Measurements from ENCODE around the gene GPC6.
A peak's percentile ranks its signal among the peaks of the same experiment; 100 is the strongest.

The GPC6 gene

DNA sequence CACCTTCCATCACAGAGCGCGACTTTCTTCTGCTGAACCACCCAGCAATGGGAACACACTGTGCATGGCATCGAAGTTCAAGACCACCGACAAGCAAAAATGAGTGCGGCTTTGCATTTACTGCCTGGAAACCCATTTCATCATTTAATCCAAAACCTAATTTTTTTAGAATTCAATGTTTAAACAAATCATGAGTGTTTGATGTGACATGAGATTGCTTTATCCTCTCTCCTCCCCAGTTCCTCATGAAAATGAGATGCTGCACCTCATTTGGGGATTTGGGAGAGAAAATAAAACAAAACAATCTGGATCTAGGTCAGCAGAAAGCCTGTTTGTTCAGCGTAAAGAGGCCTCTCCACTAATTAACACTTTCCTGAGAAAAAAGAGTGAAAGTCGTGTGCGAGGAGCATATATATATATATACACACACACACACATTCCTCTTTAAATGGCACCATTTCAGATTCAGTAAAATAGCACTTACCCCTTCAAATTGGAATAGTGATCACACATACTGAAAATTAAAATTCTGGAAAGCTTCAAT lies 1126.6 kb downstream of the GPC6 start:
- H3K4me1 ChIP-seq (ENCODE audit: low read depth, poor library complexity, severe bottlenecking): no peaks in the 10 kb centered on the region
- no peak overlapping the region for H3K4me2 ChIP-seq
- no peak overlapping the region for H3K4me3 ChIP-seq (IDR thresholded peaks at IDR 0.05; ENCODE audit: insufficient read depth, low read depth, low read length)
- H3K79me2 ChIP-seq (ENCODE audit: insufficient read depth, low read depth): no peaks in the 10 kb centered on the region
- no peaks in the 10 kb centered on the region for H3K36me3 ChIP-seq (ENCODE audit: insufficient read depth)
- H3K27me3 ChIP-seq (ENCODE audit: insufficient read depth, low read depth): no peaks in the 10 kb centered on the region
- H3K27ac ChIP-seq: no peak overlapping the region
- no peaks in the 10 kb centered on the region for H4K20me1 ChIP-seq (ENCODE audit: insufficient read depth)
- no peak overlapping the region for H2AFZ ChIP-seq (ENCODE audit: low read depth)
- no peak overlapping the region for H3K9ac ChIP-seq
- TF ChIP-seq, protein P1, sequence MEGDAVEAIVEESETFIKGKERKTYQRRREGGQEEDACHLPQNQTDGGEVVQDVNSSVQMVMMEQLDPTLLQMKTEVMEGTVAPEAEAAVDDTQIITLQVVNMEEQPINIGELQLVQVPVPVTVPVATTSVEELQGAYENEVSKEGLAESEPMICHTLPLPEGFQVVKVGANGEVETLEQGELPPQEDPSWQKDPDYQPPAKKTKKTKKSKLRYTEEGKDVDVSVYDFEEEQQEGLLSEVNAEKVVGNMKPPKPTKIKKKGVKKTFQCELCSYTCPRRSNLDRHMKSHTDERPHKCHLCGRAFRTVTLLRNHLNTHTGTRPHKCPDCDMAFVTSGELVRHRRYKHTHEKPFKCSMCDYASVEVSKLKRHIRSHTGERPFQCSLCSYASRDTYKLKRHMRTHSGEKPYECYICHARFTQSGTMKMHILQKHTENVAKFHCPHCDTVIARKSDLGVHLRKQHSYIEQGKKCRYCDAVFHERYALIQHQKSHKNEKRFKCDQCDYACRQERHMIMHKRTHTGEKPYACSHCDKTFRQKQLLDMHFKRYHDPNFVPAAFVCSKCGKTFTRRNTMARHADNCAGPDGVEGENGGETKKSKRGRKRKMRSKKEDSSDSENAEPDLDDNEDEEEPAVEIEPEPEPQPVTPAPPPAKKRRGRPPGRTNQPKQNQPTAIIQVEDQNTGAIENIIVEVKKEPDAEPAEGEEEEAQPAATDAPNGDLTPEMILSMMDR (conservative IDR thresholded peaks at IDR 0.05; ENCODE audit: low read depth, low read length): no peak

DNA sequence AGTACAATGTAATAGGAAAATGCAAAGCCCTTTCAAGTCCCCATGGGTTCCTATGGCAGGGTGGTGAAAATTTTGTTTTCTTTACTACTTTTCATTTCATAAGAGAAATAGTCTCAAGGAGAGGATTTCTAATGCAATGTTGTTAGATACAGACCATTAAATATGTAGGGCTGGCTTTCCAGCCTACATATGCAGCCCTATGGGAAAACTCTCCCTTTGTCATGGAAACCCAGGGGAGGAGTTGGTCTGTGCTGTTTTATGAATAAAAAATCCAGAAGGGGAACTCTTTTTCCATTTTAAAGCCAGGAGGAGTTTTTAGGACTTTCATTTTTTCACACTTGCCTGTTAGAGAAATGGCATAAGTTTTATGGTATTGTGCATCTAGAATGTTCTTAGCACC lies 1133.3 kb downstream of the GPC6 start:
- Histone ChIP-seq H3K79me2 (ENCODE audit: insufficient read depth, low read depth) (no peaks in the 10 kb centered on the region), H3K4me3 (IDR thresholded peaks at IDR 0.05; ENCODE audit: insufficient read depth, low read depth, low read length) (no peak overlapping the region), H3K4me2 (no peak overlapping the region), H3K4me1 (ENCODE audit: low read depth, poor library complexity, severe bottlenecking) (peaks cover 4% of the 10 kb centered on the region), H2AFZ (ENCODE audit: low read depth) (no peak overlapping the region), H3K27ac (no peak overlapping the region), H3K36me3 (ENCODE audit: insufficient read depth) (no peaks in the 10 kb centered on the region), H4K20me1 (ENCODE audit: insufficient read depth) (no peaks in the 10 kb centered on the region), H3K27me3 (ENCODE audit: insufficient read depth, low read depth) (no peaks in the 10 kb centered on the region), H3K9ac (no peak overlapping the region)
- TF ChIP-seq, protein P1 (conservative IDR thresholded peaks at IDR 0.05; ENCODE audit: low read depth, low read length): no peak

DNA sequence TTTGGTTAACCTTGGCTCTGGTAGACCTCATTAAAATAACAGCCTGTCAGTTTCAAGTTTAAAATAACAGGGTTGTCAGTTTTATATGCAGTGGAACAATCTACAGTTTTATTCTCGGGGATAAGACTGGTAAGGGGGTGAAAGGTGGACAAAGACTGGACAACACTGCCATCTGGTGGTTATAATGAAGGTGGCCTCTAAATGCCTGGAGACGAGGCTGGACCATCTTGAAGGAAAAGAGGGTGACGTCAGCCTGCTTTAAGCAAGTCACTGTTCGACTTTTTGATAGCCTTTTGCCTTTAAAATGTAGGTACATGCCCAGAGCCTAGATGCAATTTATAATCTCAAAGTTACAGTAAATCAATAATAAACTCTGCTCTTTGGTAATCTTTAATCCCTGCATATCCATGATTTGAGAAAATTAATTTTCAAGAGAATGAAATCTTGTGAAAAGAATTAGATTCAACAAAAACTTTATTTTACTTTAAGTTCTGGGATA lies 1135.9 kb downstream of the GPC6 start:
- Histone ChIP-seq H4K20me1 (ENCODE audit: insufficient read depth) (no peaks in the 10 kb centered on the region), H2AFZ (ENCODE audit: low read depth) (no peak overlapping the region), H3K36me3 (ENCODE audit: insufficient read depth) (no peaks in the 10 kb centered on the region), H3K27me3 (ENCODE audit: insufficient read depth, low read depth) (no peaks in the 10 kb centered on the region), H3K79me2 (ENCODE audit: insufficient read depth, low read depth) (no peaks in the 10 kb centered on the region), H3K9ac (no peak overlapping the region), H3K4me2 (no peak overlapping the region), H3K27ac (no peak overlapping the region), H3K4me3 (IDR thresholded peaks at IDR 0.05; ENCODE audit: insufficient read depth, low read depth, low read length) (no peak overlapping the region), H3K4me1 (ENCODE audit: low read depth, poor library complexity, severe bottlenecking) (peaks cover 4% of the 10 kb centered on the region)
- TF ChIP-seq, protein P1 (conservative IDR thresholded peaks at IDR 0.05; ENCODE audit: low read depth, low read length): peak; percentile 76

DNA sequence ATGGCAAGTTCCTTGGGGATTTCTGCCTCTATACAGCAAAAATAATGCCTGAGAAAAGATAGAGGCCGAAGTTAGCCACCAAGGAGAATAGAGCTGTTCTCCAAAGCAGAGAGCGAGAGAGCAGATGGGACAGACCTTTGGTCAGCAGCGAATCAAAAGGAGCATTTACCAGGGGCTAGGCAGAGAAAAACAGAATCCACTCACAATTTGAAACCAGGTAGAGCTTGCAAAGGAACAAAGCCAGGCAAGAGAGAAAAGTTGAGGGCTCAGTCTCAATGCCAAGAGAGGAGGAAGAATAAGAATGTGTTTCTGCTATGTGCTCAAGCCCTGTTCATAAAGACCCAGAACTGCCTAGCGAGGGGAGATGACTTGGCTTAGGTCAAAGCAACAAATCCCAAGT lies 1140.1 kb downstream of the GPC6 start:
- Histone ChIP-seq H3K36me3 (ENCODE audit: insufficient read depth) (no peaks in the 10 kb centered on the region), H3K9ac (no peak overlapping the region), H3K27ac (no peak overlapping the region), H3K4me3 (IDR thresholded peaks at IDR 0.05; ENCODE audit: insufficient read depth, low read depth, low read length) (no peak overlapping the region), H2AFZ (ENCODE audit: low read depth) (no peak overlapping the region), H3K79me2 (ENCODE audit: insufficient read depth, low read depth) (no peaks in the 10 kb centered on the region), H3K27me3 (ENCODE audit: insufficient read depth, low read depth) (no peaks in the 10 kb centered on the region), H3K4me2 (no peak overlapping the region), H3K4me1 (ENCODE audit: low read depth, poor library complexity, severe bottlenecking) (peaks cover 4% of the 10 kb centered on the region), H4K20me1 (ENCODE audit: insufficient read depth) (no peaks in the 10 kb centered on the region)
- TF ChIP-seq, protein P1 (conservative IDR thresholded peaks at IDR 0.05; ENCODE audit: low read depth, low read length): no peak
